PC-9 (cell line): ENCODE measurements around the gene GIPC2. TPM values are rescaled to one million over a fixed set of nuclear protein-coding genes. Genes with fewer than 3 reads are reported as not detected.

Experiments
- BruUV-seq: library from RNA; stranded (reverse); fragments of 400-500 nt; replicated peaks from 2 replicates; lab custom pipeline; 2021; lab: Mats Ljungman, UMichigan
- CTCF ChIA-PET: fragments of 300-600 bp; sonication (Branson Sonifier 250); formaldehyde crosslinking; loops from one replicate; lab custom pipeline; 2022; ENCODE audit warnings: antibody characterized with exemption; lab: Charles Lee
- POLR2A ChIA-PET: fragments of 300-600 bp; sonication (Branson Sonifier 250); formaldehyde crosslinking; loops from one replicate; lab custom pipeline; 2022; ENCODE audit warnings: antibody characterized with exemption; ENCODE audit not compliant: unreplicated experiment; lab: Charles Lee
- DNase-seq, 2 experiments: peaks; one replicate each; pipeline versions ENCODE4 v3.0.0 to v3.0.0-alpha.2; 2015 to 2022; ENCODE audit warnings: mixed read lengths in 1 of 2
- H2AFZ ChIP-seq: fragments of 200-600 bp; sonication (generic); 2 replicates; pipeline ENCODE4 v1.8.1; 2017; ENCODE audit warnings: antibody characterized with exemption
- H3F3A ChIP-seq: fragments of 200-600 bp; sonication (generic); 2 replicates; pipeline ENCODE4 v1.8.1; 2017; ENCODE audit warnings: antibody characterized with exemption, mild to moderate bottlenecking, low read depth; ENCODE audit not compliant: insufficient read depth
- H3K27ac ChIP-seq: fragments of 200-600 bp; sonication (generic); 2 replicates; pipeline ENCODE4 v1.6.1; 2016; ENCODE audit warnings: mixed run types
- H3K27me3 ChIP-seq: fragments of 200-600 bp; sonication (generic); 2 replicates; pipeline ENCODE4 v1.6.1; 2016; ENCODE audit warnings: low read depth, mixed run types; ENCODE audit not compliant: insufficient read depth
- H3K36me3 ChIP-seq: fragments of 200-600 bp; sonication (generic); 2 replicates; pipeline ENCODE4 v1.6.1; 2016; ENCODE audit warnings: low read depth, mixed run types
- H3K4me1 ChIP-seq: fragments of 200-600 bp; sonication (generic); replicated peaks from 2 replicates; pipeline ENCODE4 v1.6.1; 2016; ENCODE audit warnings: mixed run types; ENCODE audit not compliant: insufficient read depth
- H3K4me2 ChIP-seq: fragments of 200-600 bp; sonication (generic); 2 replicates; pipeline ENCODE4 v1.6.1; 2017; ENCODE audit warnings: mixed run types
- H3K4me3 ChIP-seq: fragments of 200-600 bp; sonication (generic); 2 replicates; pipeline ENCODE4 v1.6.1; 2016; ENCODE audit warnings: mixed run types
- H3K79me2 ChIP-seq: fragments of 200-600 bp; sonication (generic); 2 replicates; pipeline ENCODE4 v1.6.1; 2017; ENCODE audit warnings: low read depth, mixed run types
- H3K9me2 ChIP-seq: fragments of 200-600 bp; sonication (generic); 2 replicates; pipeline ENCODE4 v1.8.1; 2017; ENCODE audit warnings: mild to moderate bottlenecking; ENCODE audit not compliant: insufficient read depth
- H3K9me3 ChIP-seq: fragments of 200-600 bp; sonication (generic); 2 replicates; pipeline ENCODE4 v1.8.1; 2016; ENCODE audit warnings: low read depth; ENCODE audit not compliant: insufficient read depth
- H4K20me1 ChIP-seq: fragments of 200-600 bp; sonication (generic); 2 replicates; pipeline ENCODE4 v1.8.1; 2017; ENCODE audit not compliant: insufficient read depth
- CTCF ChIP-seq: fragments of 200-600 bp; sonication (generic); conservative IDR thresholded peaks from 2 replicates; pipeline ENCODE4 v1.6.1; 2017; ENCODE audit warnings: mixed run types, antibody characterized with exemption, mild to moderate bottlenecking, moderate library complexity
- EZH2 ChIP-seq: fragments of 200-600 bp; sonication (generic); IDR thresholded peaks from 2 replicates; pipeline ENCODE4 v1.8.0; 2017; ENCODE audit warnings: antibody characterized with exemption, low read depth
- intact Hi-C: fragments of 100-400 bp; cut with micrococcal nuclease; formaldehyde crosslinking; loops from one replicate; pipeline ENCODE4 v1.10.0; 2022; ENCODE audit not compliant: unreplicated experiment
- total RNA-seq: library from RNA; stranded (reverse); gene quantifications from 2 replicates; pipeline ENCODE4 v1.2.3, GENCODE V29; 2021

The GIPC2 gene
- total RNA-seq, 1 experiment from 2014 or later = 0.20 TPM

DNA sequence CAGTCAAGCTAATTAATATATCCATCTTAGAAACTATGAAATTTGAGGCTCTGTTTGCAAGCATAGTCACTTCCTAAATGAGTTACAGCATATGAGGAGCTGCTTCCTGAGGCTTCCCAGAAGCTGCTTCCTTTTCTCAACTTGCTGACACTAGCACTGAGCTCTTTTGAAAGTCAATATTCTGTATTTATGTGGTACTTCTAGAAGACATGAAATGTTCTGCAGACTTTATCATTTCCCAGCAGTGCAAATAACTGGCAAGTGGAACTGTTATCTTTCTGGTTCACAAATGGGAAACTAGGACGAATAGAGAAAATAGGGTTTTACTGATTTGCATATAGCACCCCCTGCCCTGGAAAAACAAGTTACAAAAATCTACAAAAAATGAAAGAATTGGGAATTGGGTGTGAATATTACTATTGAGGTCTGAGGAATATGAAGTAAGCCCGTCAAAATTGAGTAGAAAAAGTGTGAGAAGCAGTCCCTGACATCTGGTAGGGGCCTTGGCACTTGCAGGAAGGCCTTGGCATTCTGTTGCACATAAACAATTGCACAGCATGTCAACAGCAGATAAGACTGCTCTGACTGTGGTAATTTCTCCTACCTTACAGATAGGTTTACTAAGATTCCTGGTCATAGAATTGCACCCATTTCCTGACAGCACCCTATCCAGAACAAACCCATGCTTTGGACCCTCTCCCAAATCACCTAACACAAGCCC lies 7.1 kb downstream of the GIPC2 start:
- H3K9me2 ChIP-seq = no peaks in the 10 kb centered on the region
- no peaks in the 10 kb centered on the region for H3F3A ChIP-seq
- no peak overlapping the region for H3K27ac ChIP-seq
- H3K4me3 ChIP-seq = no peak overlapping the region
- no peak overlapping the region for H2AFZ ChIP-seq
- no peaks in the 10 kb centered on the region for H4K20me1 ChIP-seq
- intact Hi-C loops = no loop called here
- no peaks in the 10 kb centered on the region for H3K36me3 ChIP-seq
- H3K9me3 ChIP-seq = no peaks in the 10 kb centered on the region
- BruUV-seq = no TSS peak
- no peaks in the 10 kb centered on the region for H3K4me1 ChIP-seq
- H3K4me2 ChIP-seq = no peak overlapping the region
- no peaks in the 10 kb centered on the region for H3K27me3 ChIP-seq
- ChIA-PET CTCF (no interaction called here), POLR2A (interaction anchor here (0.6 kb wide), 1 partner anchor 49 kb away, joined by 3 read pairs; no protein-coding TSS in a partner anchor)
- no peak for TF ChIP-seq CTCF
- TF ChIP-seq EZH2 = no peak
- H3K79me2 ChIP-seq = no peaks in the 10 kb centered on the region
- DNase-seq = no peak

- no peak overlapping the region for H3K27ac ChIP-seq
- no peak for DNase-seq
- no peak overlapping the region for H2AFZ ChIP-seq
- no peaks in the 10 kb centered on the region for H3K27me3 ChIP-seq
- intact Hi-C loops = no loop called here
- H3K9me3 ChIP-seq = no peaks in the 10 kb centered on the region
- no TSS peak for BruUV-seq
- POLR2A ChIA-PET = no interaction called here
- no peaks in the 10 kb centered on the region for H3F3A ChIP-seq
- H3K9me2 ChIP-seq = no peaks in the 10 kb centered on the region
- no peak overlapping the region for H3K4me3 ChIP-seq
- H3K36me3 ChIP-seq = no peaks in the 10 kb centered on the region
- CTCF ChIA-PET = no interaction called here
- no peaks in the 10 kb centered on the region for H3K4me1 ChIP-seq
- no peak for TF ChIP-seq CTCF
- no peak for TF ChIP-seq EZH2
- no peaks in the 10 kb centered on the region for H3K79me2 ChIP-seq
- no peaks in the 10 kb centered on the region for H4K20me1 ChIP-seq
- H3K4me2 ChIP-seq = no peak overlapping the region
Observed at GRCh38 chr1:78053498-78053897, 7.7 kb downstream of the GIPC2 start.

DNA sequence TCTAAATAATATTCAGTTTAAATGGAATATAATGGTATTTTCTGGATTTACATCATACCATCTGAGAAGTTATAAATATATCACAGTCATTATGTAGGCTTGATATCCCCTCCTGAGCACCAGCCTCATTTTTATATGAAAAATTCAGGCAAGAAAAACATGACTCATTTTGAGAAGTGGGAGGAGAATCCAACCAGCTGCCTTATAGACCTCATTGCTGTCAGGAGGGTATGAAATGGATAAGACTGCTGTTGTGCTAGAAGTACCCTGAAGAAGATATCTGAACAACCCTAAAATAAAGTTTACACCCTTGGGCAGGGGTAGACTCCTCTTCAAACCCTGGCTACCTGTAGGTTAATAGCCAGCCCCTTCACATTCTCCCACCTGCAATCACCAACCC lies 8.8 kb downstream of the GIPC2 start:
- Histone ChIP-seq H3K27me3 (no peaks in the 10 kb centered on the region), H4K20me1 (no peaks in the 10 kb centered on the region), H3K79me2 (no peaks in the 10 kb centered on the region), H3K27ac (no peak overlapping the region), H3K4me1 (no peaks in the 10 kb centered on the region), H3F3A (no peaks in the 10 kb centered on the region), H3K4me3 (no peak overlapping the region), H3K4me2 (no peak overlapping the region), H3K9me3 (no peaks in the 10 kb centered on the region), H3K9me2 (no peaks in the 10 kb centered on the region), H2AFZ (no peak overlapping the region), H3K36me3 (no peaks in the 10 kb centered on the region)
- POLR2A ChIA-PET = no interaction called here
- TF ChIP-seq CTCF = no peak
- no TSS peak for BruUV-seq
- no peak for DNase-seq
- intact Hi-C loops = no loop called here
- CTCF ChIA-PET = no interaction called here
